Measurements from ENCODE around the gene PTPN1.
"Not testable (repeated sequence)": the region's sequence is repeated elsewhere in the genome, so short reads cannot be mapped to it uniquely, and the experiment has no call there.

PTPN1 gene

GRCh38 chr20:50559149-50559548 is 49.0 kb downstream of the PTPN1 start:
- DNase-seq = no peak

- no peak for DNase-seq
These were observed 49.9 kb downstream of the PTPN1 start for GRCh38 chr20:50559856-50560638.

GRCh38 chr20:50560867-50561266 is 50.7 kb downstream of the PTPN1 start:
- no peak for DNase-seq

- peak in 2 of 5 experiments; percentile 46 to 87 for DNase-seq
These were observed 51.3 kb downstream of the PTPN1 start for GRCh38 chr20:50561379-50562078.

- no peak for DNase-seq
These were observed 52.1 kb downstream of the PTPN1 start for GRCh38 chr20:50562262-50562701.

GRCh38 chr20:50563133-50563944 is 53.2 kb downstream of the PTPN1 start:
- DNase-seq = no peak

GRCh38 chr20:50565383-50565782 is 55.2 kb downstream of the PTPN1 start:
- no peak for DNase-seq

GRCh38 chr20:50565871-50566270 is 55.7 kb downstream of the PTPN1 start:
- no peak for DNase-seq

- no peak for DNase-seq
These were observed 57.8 kb downstream of the PTPN1 start for GRCh38 chr20:50567860-50568548.

GRCh38 chr20:50568549-50568942 is 58.4 kb downstream of the PTPN1 start:
- DNase-seq = no peak

GRCh38 chr20:50569487-50569863 is 59.3 kb downstream of the PTPN1 start:
- DNase-seq = not testable (repeated sequence)

- DNase-seq = peak in 1 of 5 experiments; percentile 89
These were observed 60.0 kb downstream of the PTPN1 start for GRCh38 chr20:50569864-50570836.

GRCh38 chr20:50571466-50571865 is 61.3 kb downstream of the PTPN1 start:
- no peak for DNase-seq

- no peak for DNase-seq
These were observed 63.0 kb downstream of the PTPN1 start for GRCh38 chr20:50572938-50573777.

- DNase-seq = no peak
These were observed 63.9 kb downstream of the PTPN1 start for GRCh38 chr20:50574108-50574507.

- DNase-seq = no peak
These were observed 64.4 kb downstream of the PTPN1 start for GRCh38 chr20:50574586-50574985.

GRCh38 chr20:50575865-50576720 is 65.9 kb downstream of the PTPN1 start:
- DNase-seq = peak in 4 of 5 experiments; percentile 22 to 76 (median 52)

GRCh38 chr20:50577175-50578018 is 67.2 kb downstream of the PTPN1 start:
- no peak for DNase-seq
